ENCODE data around the gene MYCBP2.

GRCh38 chr13:77028202-77028601 is 298.7 kb downstream of the MYCBP2 start:
- TF ChIP-seq CTCF (conservative IDR thresholded peaks at IDR 0.05) (no peak), EZH2 (IDR thresholded peaks at IDR 0.05; ENCODE audit: low read depth) (no peak)
